GM11168 (cell line): ENCODE measurements around the gene C1orf21.

Experiments used
- in situ Hi-C: fragments of 300-500 bp; cut with MboI; formaldehyde crosslinking; loops from one replicate; pipeline ENCODE4 v1.12.0; 2022; ENCODE audit warnings: low sequenced_read_pairs; ENCODE audit not compliant: unreplicated experiment

Gene C1orf21

GRCh38 chr1:184507165-184507564, 120.3 kb downstream of the C1orf21 start:
- in situ Hi-C loops, result no loop called here

GRCh38 chr1:184507604-184508280, 120.9 kb downstream of the C1orf21 start:
- in situ Hi-C loops, result no loop called here

GRCh38 chr1:184509105-184509504, 122.3 kb downstream of the C1orf21 start:
- in situ Hi-C loops, result no loop called here

GRCh38 chr1:184510110-184510509, 123.3 kb downstream of the C1orf21 start:
- in situ Hi-C loops, result no loop called here

- in situ Hi-C loops, result no loop called here
These were observed 125.9 kb downstream of the C1orf21 start for GRCh38 chr1:184512724-184513123.

GRCh38 chr1:184513421-184513820, 126.6 kb downstream of the C1orf21 start:
- in situ Hi-C loops, result no loop called here

GRCh38 chr1:184513966-184514365, 127.1 kb downstream of the C1orf21 start:
- in situ Hi-C loops, result no loop called here

- in situ Hi-C loops, result no loop called here
These were observed 127.6 kb downstream of the C1orf21 start for GRCh38 chr1:184514447-184514846.

- in situ Hi-C loops, result no loop called here
These were observed 130.3 kb downstream of the C1orf21 start for GRCh38 chr1:184517130-184517529.

- in situ Hi-C loops, result no loop called here
These were observed 132.0 kb downstream of the C1orf21 start for GRCh38 chr1:184518736-184519357.

- in situ Hi-C loops, result no loop called here
These were observed 133.5 kb downstream of the C1orf21 start for GRCh38 chr1:184520336-184520735.

GRCh38 chr1:184524248-184524647, 137.4 kb downstream of the C1orf21 start:
- in situ Hi-C loops, result no loop called here

GRCh38 chr1:184527402-184527801, 140.6 kb downstream of the C1orf21 start:
- in situ Hi-C loops, result no loop called here

GRCh38 chr1:184530226-184530625, 143.4 kb downstream of the C1orf21 start:
- in situ Hi-C loops, result no loop called here

- in situ Hi-C loops, result no loop called here
These were observed 144.5 kb downstream of the C1orf21 start for GRCh38 chr1:184531296-184531695.

- in situ Hi-C loops, result no loop called here
These were observed 145.4 kb downstream of the C1orf21 start for GRCh38 chr1:184532199-184532598.

GRCh38 chr1:184533049-184533448, 146.2 kb downstream of the C1orf21 start:
- in situ Hi-C loops, result no loop called here

GRCh38 chr1:184533915-184534314, 147.1 kb downstream of the C1orf21 start:
- in situ Hi-C loops, result no loop called here

- in situ Hi-C loops, result no loop called here
These were observed 147.9 kb downstream of the C1orf21 start for GRCh38 chr1:184534690-184535089.

- in situ Hi-C loops, result no loop called here
These were observed 148.6 kb downstream of the C1orf21 start for GRCh38 chr1:184535191-184535970.

- in situ Hi-C loops, result no loop called here
These were observed 149.6 kb downstream of the C1orf21 start for GRCh38 chr1:184536246-184536985.
